BE2C (cell line): ENCODE results near the gene S100A4.

Experiments
- DNase-seq: peaks from one replicate; pipeline ENCODE4 v3.0.0-alpha.2; 2020
- H3K27me3 ChIP-seq: fragments of 250-450 bp; sonication (Bioruptor Pico); 2 replicates; pipeline ENCODE4 v1.5.1; 2020; ENCODE audit warnings: mild to moderate bottlenecking
- H3K36me3 ChIP-seq: fragments of 250-450 bp; sonication (Bioruptor Pico); 2 replicates; pipeline ENCODE4 v1.5.1; 2020; ENCODE audit warnings: mild to moderate bottlenecking
- H3K4me1 ChIP-seq: fragments of 250-450 bp; sonication (Bioruptor Pico); 2 replicates; pipeline ENCODE4 v1.5.1; 2020
- H3K4me3 ChIP-seq: 2 replicates; pipeline ENCODE4 v1.5.1; 2011; ENCODE audit warnings: low read depth, low read length
- H3K9me3 ChIP-seq: fragments of 250-450 bp; sonication (Bioruptor Pico); 2 replicates; pipeline ENCODE4 v1.5.1; 2020
- TF ChIP-seq, protein P1 (sequence below): IDR thresholded peaks from 2 replicates; pipeline ENCODE4 v1.5.1; 2012; ENCODE audit warnings: mild to moderate bottlenecking, low read depth, low read length

S100A4 gene

DNA sequence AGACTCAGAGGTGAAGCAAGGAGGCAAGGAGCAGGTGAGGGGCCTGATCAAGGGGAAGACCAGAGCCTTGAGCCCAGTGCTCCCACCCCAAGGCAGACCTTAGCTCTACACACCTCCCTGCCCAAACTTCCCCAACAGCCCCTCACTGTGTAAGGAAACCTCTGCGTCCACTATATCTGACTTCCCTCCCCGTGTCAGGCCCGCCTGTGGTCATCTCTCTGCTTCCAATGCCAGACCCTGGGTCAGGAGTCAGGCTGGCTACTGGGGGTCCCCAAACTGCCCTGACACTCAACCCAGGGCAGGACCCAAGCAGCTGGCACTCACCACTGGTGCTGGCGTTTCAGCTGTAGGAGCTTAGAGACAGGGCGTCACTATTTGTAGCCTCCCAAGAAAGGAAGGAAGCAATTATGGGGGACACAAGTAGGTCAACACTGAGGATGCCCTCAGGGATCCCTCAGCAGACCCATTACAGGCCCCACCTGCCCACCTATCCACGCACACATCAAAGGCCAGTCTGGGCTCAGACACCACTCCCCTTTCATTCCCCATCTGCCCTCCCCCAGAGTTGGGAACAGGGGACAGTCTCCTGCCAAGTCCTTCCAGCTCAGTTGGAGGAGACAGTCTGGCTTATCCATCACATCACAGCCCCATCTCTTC, 4.3 kb upstream of the S100A4 start:
- H3K27me3 ChIP-seq: no peaks in the 10 kb centered on the region
- TF ChIP-seq, protein P1, sequence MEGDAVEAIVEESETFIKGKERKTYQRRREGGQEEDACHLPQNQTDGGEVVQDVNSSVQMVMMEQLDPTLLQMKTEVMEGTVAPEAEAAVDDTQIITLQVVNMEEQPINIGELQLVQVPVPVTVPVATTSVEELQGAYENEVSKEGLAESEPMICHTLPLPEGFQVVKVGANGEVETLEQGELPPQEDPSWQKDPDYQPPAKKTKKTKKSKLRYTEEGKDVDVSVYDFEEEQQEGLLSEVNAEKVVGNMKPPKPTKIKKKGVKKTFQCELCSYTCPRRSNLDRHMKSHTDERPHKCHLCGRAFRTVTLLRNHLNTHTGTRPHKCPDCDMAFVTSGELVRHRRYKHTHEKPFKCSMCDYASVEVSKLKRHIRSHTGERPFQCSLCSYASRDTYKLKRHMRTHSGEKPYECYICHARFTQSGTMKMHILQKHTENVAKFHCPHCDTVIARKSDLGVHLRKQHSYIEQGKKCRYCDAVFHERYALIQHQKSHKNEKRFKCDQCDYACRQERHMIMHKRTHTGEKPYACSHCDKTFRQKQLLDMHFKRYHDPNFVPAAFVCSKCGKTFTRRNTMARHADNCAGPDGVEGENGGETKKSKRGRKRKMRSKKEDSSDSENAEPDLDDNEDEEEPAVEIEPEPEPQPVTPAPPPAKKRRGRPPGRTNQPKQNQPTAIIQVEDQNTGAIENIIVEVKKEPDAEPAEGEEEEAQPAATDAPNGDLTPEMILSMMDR: no peak
- no peak overlapping the region for H3K4me3 ChIP-seq
- no peak for DNase-seq
- H3K36me3 ChIP-seq: no peaks in the 10 kb centered on the region
- peaks cover 38% of the 10 kb centered on the region for H3K4me1 ChIP-seq
- H3K9me3 ChIP-seq: no peaks in the 10 kb centered on the region

DNA sequence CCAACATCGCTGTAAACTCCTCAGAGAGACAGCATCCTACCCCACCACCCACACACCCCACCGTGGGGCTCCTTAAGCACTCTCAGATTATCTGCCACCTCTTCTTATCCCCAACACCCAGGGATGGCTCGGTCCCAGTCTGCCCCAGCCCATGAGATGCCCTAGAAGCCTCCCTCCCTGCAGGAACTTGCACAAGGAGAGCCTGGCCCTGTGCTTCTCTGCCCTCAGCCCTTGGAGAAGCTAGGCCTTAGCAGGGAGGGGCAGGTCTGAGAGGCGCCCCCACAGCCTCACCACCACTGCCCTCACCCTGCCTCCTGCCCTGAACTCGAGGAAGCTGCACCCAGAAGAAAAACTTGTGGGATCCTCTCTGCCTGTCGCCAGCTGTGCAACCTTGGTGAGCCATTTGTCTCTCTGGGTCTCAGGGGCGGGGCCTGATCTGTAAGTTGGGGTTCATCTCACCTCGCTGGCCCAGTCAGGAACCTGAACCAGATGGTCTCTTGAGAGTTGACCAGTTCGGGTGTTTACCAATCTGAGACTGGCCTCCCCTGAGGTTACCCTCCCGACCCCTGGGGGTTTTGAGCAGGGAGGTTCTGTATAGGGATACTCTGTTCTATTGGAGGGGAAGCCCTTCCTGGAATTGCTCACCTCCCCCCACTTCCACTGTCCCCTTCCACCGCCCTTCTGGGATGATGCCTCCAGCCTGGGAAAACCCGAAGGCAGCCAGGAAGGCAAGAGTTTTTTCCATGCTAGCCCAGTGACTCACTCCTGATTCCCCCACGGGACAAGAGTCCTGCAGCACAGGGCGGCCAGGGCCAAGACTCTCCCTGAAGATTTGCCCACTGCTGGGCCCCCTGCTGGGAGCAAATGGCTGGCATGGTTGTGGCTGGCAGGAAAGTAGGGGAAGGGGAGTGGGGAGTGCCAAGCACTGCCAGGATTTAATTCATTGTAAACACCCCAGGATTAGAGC, 3.4 kb upstream of the S100A4 start, which contains the start of gene S100A3:
Gene S100A3, minus strand, starts transcription at position 537 of the 967 bp plus-strand sequence. CDS start 773 bp downstream, outside the sequence.
- no peaks in the 10 kb centered on the region for H3K27me3 ChIP-seq
- peaks cover 47% of the 10 kb centered on the region for H3K4me1 ChIP-seq
- peak; percentile 64 for DNase-seq
- H3K4me3 ChIP-seq: no peak within 1 kb of the TSS
- TF ChIP-seq, protein P1: no peak
- H3K36me3 ChIP-seq: no peaks in the 10 kb centered on the region
- H3K9me3 ChIP-seq: no peaks in the 10 kb centered on the region

DNA sequence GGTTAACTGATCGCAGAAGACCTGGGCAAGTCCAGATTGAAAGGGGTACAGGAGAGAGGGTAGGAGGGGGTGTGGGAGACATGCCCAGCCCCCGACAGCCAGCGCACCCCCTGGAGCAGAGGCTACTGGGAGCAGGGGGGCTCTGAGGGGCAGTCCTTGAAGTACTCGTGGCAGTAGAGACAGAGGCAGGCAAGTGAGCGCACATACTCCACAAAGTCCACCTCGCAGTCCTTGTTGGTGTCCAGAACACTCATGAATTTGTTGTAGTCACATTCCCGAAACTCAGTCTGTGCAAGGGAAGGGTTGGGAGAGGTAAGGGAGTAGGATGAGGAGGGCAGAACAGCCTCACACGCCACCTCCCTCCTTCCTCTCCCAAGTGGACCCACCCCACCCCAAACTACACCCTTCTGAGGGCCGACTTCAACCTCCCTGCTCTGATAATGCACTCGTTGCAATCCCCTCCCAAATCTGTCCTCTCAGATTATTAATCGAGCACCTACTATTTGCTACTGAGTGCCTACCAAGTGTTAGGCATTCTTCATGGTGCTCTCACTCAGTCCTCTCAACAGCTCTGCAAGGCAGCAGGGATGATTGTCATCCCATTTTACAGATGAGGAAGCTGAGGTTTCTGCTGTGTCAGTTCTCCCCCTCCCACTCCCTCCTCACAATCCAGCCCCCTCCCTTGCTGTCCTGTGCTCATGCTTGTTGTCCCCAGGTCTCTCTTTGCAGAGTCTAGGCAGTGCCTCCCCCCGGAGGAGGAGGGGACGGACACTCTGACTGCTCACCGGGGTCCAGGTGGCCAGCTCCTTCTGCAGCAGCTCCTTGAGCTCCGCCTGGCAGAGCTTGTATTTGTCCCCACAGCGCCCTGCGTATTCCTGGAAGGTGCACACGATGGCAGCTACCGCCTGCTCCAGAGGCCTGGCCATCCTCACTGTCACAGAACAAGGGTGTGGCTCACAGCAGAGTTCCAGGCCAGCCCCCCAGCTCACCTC, 2.2 kb upstream of the S100A4 start:
- no peaks in the 10 kb centered on the region for H3K27me3 ChIP-seq
- peak; percentile 44 for DNase-seq
- H3K4me3 ChIP-seq: no peak overlapping the region
- TF ChIP-seq, protein P1: no peak
- H3K4me1 ChIP-seq: peaks cover 42% of the 10 kb centered on the region
- H3K9me3 ChIP-seq: no peaks in the 10 kb centered on the region
- H3K36me3 ChIP-seq: no peaks in the 10 kb centered on the region

DNA sequence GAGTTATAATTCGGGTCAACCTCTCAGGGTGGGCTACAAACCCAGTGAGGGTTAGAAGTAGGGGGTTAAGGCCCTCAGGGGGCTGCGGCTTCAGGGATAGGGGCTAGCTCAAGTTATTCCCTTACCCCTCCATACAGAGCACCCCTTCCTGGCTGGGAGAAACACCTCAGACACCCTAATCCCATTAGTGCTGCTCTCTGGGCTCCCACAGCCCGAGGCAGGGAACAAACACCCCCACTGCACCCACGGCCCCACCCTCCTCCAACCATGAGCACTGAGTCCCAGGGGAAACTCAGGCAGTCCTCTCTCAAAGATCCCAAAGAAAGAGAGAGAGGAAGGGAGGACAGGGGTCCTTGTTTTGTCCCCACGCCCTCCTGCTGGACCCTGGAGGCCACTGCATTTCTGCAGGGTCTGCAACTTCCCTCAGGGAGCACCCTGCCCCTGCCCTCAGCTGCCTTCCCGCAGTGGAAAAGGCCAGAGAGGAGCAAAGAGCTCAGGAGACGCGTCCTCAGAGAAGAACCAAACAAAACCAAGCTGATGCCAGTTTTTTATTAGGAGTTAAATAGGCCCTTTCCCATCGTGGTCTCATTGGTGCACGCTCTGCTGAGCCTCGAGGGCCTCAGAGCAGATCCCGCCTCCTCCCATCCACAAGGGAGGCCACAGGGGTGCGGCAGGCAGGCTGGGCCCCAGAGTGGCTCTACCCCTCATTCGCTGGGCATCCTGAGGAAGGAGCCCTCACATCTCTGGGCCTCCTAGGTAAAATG, 1.4 kb upstream of the S100A4 start:
- Histone ChIP-seq H3K36me3 (no peaks in the 10 kb centered on the region), H3K4me1 (peaks cover 42% of the 10 kb centered on the region), H3K9me3 (no peaks in the 10 kb centered on the region), H3K4me3 (no peak overlapping the region), H3K27me3 (no peaks in the 10 kb centered on the region)
- TF ChIP-seq, protein P1: no peak
- no peak for DNase-seq

DNA sequence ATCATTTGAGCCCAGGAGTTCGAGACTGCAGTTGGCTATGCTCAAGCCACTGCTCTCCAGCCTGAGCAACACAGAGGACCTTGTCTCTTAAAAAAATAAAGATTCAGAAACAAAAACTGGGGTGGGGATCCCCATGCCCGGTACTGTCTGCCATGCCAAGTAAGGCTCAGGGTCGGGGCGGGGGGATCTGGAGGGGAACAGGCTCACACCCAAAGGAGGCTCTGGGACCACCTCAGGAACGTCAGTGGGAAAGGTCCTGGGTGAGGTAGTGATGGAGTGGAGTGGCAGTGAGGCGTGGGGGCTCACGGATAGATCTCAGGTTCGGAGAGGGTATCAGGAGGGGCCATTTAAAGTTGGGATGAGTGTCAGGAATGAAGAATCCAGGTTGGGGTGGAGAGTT, 765 bp upstream of the S100A4 start:
- H3K36me3 ChIP-seq: no peaks in the 10 kb centered on the region
- H3K27me3 ChIP-seq: no peaks in the 10 kb centered on the region
- peaks cover 42% of the 10 kb centered on the region for H3K4me1 ChIP-seq
- no peak for DNase-seq
- TF ChIP-seq, protein P1: no peak
- no peaks in the 10 kb centered on the region for H3K9me3 ChIP-seq
- H3K4me3 ChIP-seq: no peak overlapping the region
